SH-SY5Y (cell line): ENCODE measurements around the gene DUOX2.

Experiments
- GATA2 ChIP-seq: IDR thresholded peaks from 2 replicates; pipeline ENCODE4 v1.6.1; 2011; ENCODE audit warnings: mild to moderate bottlenecking, low read depth, low read length
- GATA3 ChIP-seq: IDR thresholded peaks from 2 replicates; pipeline ENCODE4 v1.6.1; 2011; ENCODE audit warnings: low read depth, mild to moderate bottlenecking, low read length, moderate library complexity

GRCh38 chr15:45146405-45146804 is 32.4 kb upstream of the DUOX2 start:
- TF ChIP-seq GATA2 (no peak), GATA3 (no peak)
